GM19452 (cell line): Measurements from ENCODE around the gene CLCN2.

ENCODE experiments used
- ATAC-seq: cut with Tn5 transposase; IDR thresholded peaks from one replicate; pipeline ENCODE4 v1.9.1; 2021; ENCODE audit not compliant: unreplicated experiment

The CLCN2 gene

GRCh38 chr3:184361932-184362667, 695 bp upstream of the CLCN2 start:
- ATAC-seq: no peak

GRCh38 chr3:184360929-184361531, 375 bp downstream of the CLCN2 start:
- peak; percentile 0 for ATAC-seq

- ATAC-seq: no peak
Measured at GRCh38 chr3:184360070-184360928, 1.1 kb downstream of the CLCN2 start.

- no peak for ATAC-seq
Measured at GRCh38 chr3:184359610-184360009, 1.8 kb downstream of the CLCN2 start.

- ATAC-seq: no peak
Measured at GRCh38 chr3:184358921-184359350, 2.5 kb downstream of the CLCN2 start.

- no peak for ATAC-seq
Measured at GRCh38 chr3:184358124-184358767, 3.2 kb downstream of the CLCN2 start.

GRCh38 chr3:184357248-184358123, 3.9 kb downstream of the CLCN2 start:
- ATAC-seq: no peak

- ATAC-seq: no peak
Measured at GRCh38 chr3:184355261-184356040, 6.0 kb downstream of the CLCN2 start.

- ATAC-seq: no peak
Measured at GRCh38 chr3:184354754-184355153, 6.7 kb downstream of the CLCN2 start.

- no peak for ATAC-seq
Measured at GRCh38 chr3:184354121-184354728, 7.2 kb downstream of the CLCN2 start.

- ATAC-seq: no peak
Measured at GRCh38 chr3:184353546-184353941, 7.9 kb downstream of the CLCN2 start.

- ATAC-seq: no peak
Measured at GRCh38 chr3:184352897-184353545, 8.4 kb downstream of the CLCN2 start.

- no peak for ATAC-seq
Measured at GRCh38 chr3:184352149-184352785, 9.1 kb downstream of the CLCN2 start.

- ATAC-seq: no peak
Measured at GRCh38 chr3:184351511-184352148, 9.8 kb downstream of the CLCN2 start.

GRCh38 chr3:184350618-184351017, 10.8 kb downstream of the CLCN2 start:
- no peak for ATAC-seq

- no peak for ATAC-seq
Measured at GRCh38 chr3:184349563-184350470, 11.6 kb downstream of the CLCN2 start.

- no peak for ATAC-seq
Measured at GRCh38 chr3:184348057-184348382, 13.4 kb downstream of the CLCN2 start.
